CD14-positive monocyte (primary cell): Measurements from ENCODE around the gene POLR2L. TPM values are rescaled to one million over a fixed set of nuclear protein-coding genes. Genes with fewer than 3 reads are reported as not detected.
A peak's percentile ranks its signal among the peaks of the same experiment; 100 is the strongest.

ENCODE experiments used
- DNase-seq, 3 donors: peaks; one replicate each; pipeline ENCODE4 v3.0.0-alpha.2; 2011 to 2022
- H2AFZ ChIP-seq: 2 replicates; pipeline ENCODE4 v1.6.0; 2012; ENCODE audit warnings: mild to moderate bottlenecking, low read depth, low read length, inconsistent platforms; ENCODE audit not compliant: insufficient read depth, poor library complexity, severe bottlenecking
- H3K27ac ChIP-seq, 2 donors: 1 replicate in 1 of 2; 2 replicates in 1 of 2; pipeline ENCODE4 v1.5.1; 2012 to 2013; ENCODE audit warnings: low read length in 2 of 2, control low read depth in 1 of 2, inconsistent platforms in 1 of 2, low read depth in 1 of 2, mild to moderate bottlenecking in 1 of 2
- H3K27me3 ChIP-seq, 2 donors: one replicate each; pipeline versions ENCODE4 v1.6.0 to v1.6.1; 2011 to 2013; ENCODE audit warnings: low read length in 2 of 2; ENCODE audit not compliant: control insufficient read depth in 2 of 2, insufficient read depth in 2 of 2
- H3K36me3 ChIP-seq, 2 donors: replicated peaks in 1 of 2; 1 replicate in 1 of 2; 2 replicates in 1 of 2; pipeline versions ENCODE4 v1.5.1 to v1.6.1; 2012 to 2013; ENCODE audit warnings: low read length in 2 of 2, control low read depth in 1 of 2, inconsistent platforms in 1 of 2, mild to moderate bottlenecking in 1 of 2; ENCODE audit not compliant: insufficient read depth in 2 of 2, control insufficient read depth in 1 of 2
- H3K4me1 ChIP-seq, 2 donors: 1 replicate in 1 of 2; 2 replicates in 1 of 2; pipeline versions ENCODE4 v1.5.1 to v1.6.1; 2012 to 2013; ENCODE audit warnings: low read length in 2 of 2, control low read depth in 1 of 2, inconsistent platforms in 1 of 2, mild to moderate bottlenecking in 1 of 2, moderate library complexity in 1 of 2; ENCODE audit not compliant: insufficient read depth in 2 of 2, control insufficient read depth in 1 of 2
- H3K4me2 ChIP-seq: replicated peaks from 2 replicates; pipeline ENCODE3; 2012; ENCODE audit warnings: low read length, moderate library complexity, mild to moderate bottlenecking; ENCODE audit not compliant: poor library complexity, severe bottlenecking; ENCODE audit errors: extremely low read depth
- H3K4me3 ChIP-seq, 3 experiments: fragments of 200-600 bp in 1 of 3; sonication (generic) in 1 of 3; replicated peaks in 1 of 3; 1 replicate in 2 of 3; 2 replicates in 1 of 3; pipeline ENCODE4 v1.5.1; 2011 to 2013; ENCODE audit warnings: low read length in 3 of 3, mild to moderate bottlenecking in 3 of 3, control low read depth in 2 of 3, low read depth in 2 of 3, inconsistent platforms in 1 of 3, moderate library complexity in 1 of 3
- H3K79me2 ChIP-seq: 2 replicates; pipeline ENCODE4 v1.6.0; 2012; ENCODE audit warnings: mild to moderate bottlenecking, control low read depth, inconsistent platforms, low read length, moderate library complexity; ENCODE audit not compliant: insufficient read depth
- H3K9ac ChIP-seq: 2 replicates; pipeline ENCODE4 v1.6.0; 2017; ENCODE audit warnings: low read length, mild to moderate bottlenecking; ENCODE audit not compliant: insufficient read depth, poor library complexity, severe bottlenecking
- H3K9me3 ChIP-seq, 2 donors: replicated peaks in 1 of 2; 1 replicate in 1 of 2; 2 replicates in 1 of 2; pipeline versions ENCODE4 v1.5.1 to v1.6.1; 2012 to 2013; ENCODE audit warnings: low read length in 2 of 2, control low read depth in 1 of 2; ENCODE audit not compliant: control insufficient read depth in 1 of 2, insufficient read depth in 1 of 2
- H4K20me1 ChIP-seq: 2 replicates; pipeline ENCODE4 v1.6.0; 2012; ENCODE audit warnings: mild to moderate bottlenecking, low read length, control low read depth, moderate library complexity; ENCODE audit not compliant: insufficient read depth
- H3K27ac Mint-ChIP-seq, 7 donors: one replicate each; pipeline ENCODE4 v1.8.0; 2020; ENCODE audit warnings: mild to moderate bottlenecking in 7 of 7, mixed read lengths in 7 of 7, moderate library complexity in 6 of 7, inconsistent platforms in 2 of 7
- H3K27me3 Mint-ChIP-seq, 3 donors: one replicate each; pipeline ENCODE4 v1.8.0; 2021 to 2022; ENCODE audit warnings: low read depth in 3 of 3, mild to moderate bottlenecking in 3 of 3, mixed read lengths in 3 of 3, moderate library complexity in 3 of 3, inconsistent platforms in 1 of 3
- H3K36me3 Mint-ChIP-seq, 2 donors: one replicate each; pipeline ENCODE4 v1.8.0; 2020; ENCODE audit warnings: mixed read lengths in 2 of 2, inconsistent platforms in 1 of 2, mild to moderate bottlenecking in 1 of 2
- H3K4me1 Mint-ChIP-seq: one replicate; pipeline ENCODE4 v1.8.0; 2020; ENCODE audit warnings: mild to moderate bottlenecking, mixed read lengths
- H3K4me3 Mint-ChIP-seq, 2 donors: one replicate each; pipeline ENCODE4 v1.8.0; 2020; ENCODE audit warnings: mild to moderate bottlenecking in 2 of 2, mixed read lengths in 2 of 2, moderate library complexity in 1 of 2
- H3K9me3 Mint-ChIP-seq, 7 donors: one replicate each; pipeline ENCODE4 v1.8.0; 2020 to 2022; ENCODE audit warnings: mixed read lengths in 7 of 7, mild to moderate bottlenecking in 6 of 7, moderate library complexity in 6 of 7, inconsistent platforms in 2 of 7
- CTCF ChIP-seq: fragments of 200-600 bp; IDR thresholded peaks from one replicate; pipeline ENCODE4 v1.8.0; 2022; ENCODE audit warnings: antibody characterized with exemption, mild to moderate bottlenecking
- whole genome bisulfite sequencing: methylation state at CpG from one replicate; pipeline ENCODE4 v1.1.5; 2013; ENCODE audit warnings: missing lambda C conversion rate; ENCODE audit not compliant: insufficient coverage; 5-methylcytosine and 5-hydroxymethylcytosine counted together
- intact Hi-C, 2 donors: fragments of 100-400 bp; cut with micrococcal nuclease; formaldehyde crosslinking; loops; one replicate each; pipeline versions ENCODE4 v1.15.0 to v1.15.1; 2023
- polyA plus RNA-seq, 3 donors: library from polyadenylated mRNA; depleted of rRNA in 1 of 3; unstranded in 2 of 3; stranded (reverse) in 1 of 3; fragments of 300-500 nt in 2 of 3; fragments of >200 nt in 1 of 3; fragmentation: Illumina TruSeq in 2 of 3; gene quantifications; 1 replicate in 2 of 3; 2 replicates in 1 of 3; pipeline ENCODE4 v1.2.3, GENCODE V29; 2012 to 2021

The POLR2L gene
- polyA plus RNA-seq, 3 donors: 93.9 to 133 (median 110) TPM

DNA sequence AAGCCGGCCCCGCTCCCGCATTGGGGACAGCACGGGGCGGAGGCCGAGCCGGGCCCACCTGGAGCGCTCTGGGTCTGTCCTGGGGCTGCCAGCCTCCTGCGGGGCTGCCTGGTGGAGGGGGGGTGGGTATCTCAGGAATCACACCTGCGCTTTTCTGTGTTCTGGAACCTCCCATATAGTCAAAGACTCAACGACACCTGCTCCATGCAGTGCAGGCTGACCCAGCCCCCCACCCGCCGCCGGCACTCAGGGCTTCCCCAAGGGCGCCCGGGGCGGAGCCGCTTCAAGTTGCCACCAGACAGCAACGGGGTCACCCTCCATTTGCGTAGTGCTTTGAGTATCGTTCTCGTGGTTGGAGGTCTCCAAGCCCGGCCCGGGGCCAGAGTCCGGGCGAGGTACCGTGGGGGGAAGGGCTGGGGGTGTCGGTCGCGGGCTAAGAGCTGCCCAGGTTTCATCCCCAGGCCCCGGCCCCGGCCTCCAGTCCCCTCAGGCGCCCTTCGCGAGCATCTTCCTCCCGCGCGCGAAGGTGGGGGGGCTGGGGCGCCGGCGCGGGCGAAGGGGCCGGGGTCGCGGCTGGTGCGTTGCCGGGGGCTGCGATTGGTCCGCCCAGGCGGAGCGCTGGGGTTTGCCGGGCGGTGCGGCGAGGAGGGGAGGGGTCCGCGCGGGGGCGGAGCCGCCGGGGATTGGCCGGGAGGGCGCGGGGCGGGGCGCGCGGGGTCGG lies 6.9 kb upstream of the POLR2L start:
- Histone ChIP-seq H3K27ac (no peak overlapping the region), H2AFZ (peak overlapping the region; percentile 46), H3K9me3 (no peaks in the 10 kb centered on the region), H3K4me3 (peak overlapping the region in 2 of 3 experiments; percentile 20 to 68), H3K79me2 (no peaks in the 10 kb centered on the region), H3K36me3 (no peaks in the 10 kb centered on the region), H3K27me3 (peaks cover 6 to 24% of the 10 kb centered on the region in 2 donors), H4K20me1 (peaks cover 82% of the 10 kb centered on the region), H3K9ac (no peak overlapping the region), H3K4me1 (peaks cover 25 to 43% of the 10 kb centered on the region in 2 donors), H3K4me2 (peak overlapping the region; percentile 78)
- Mint-ChIP-seq H3K27ac (no peak overlapping the region), H3K27me3 (peaks cover 12 to 41% (median 26%) of the 10 kb centered on the region in 3 donors), H3K36me3 (peaks cover 2 to 6% of the 10 kb centered on the region in 2 donors), H3K9me3 (peaks cover 0 to 3% (median 0%) of the 10 kb centered on the region in 7 donors), H3K4me3 (peak overlapping the region; percentile 70 to 86), H3K4me1 (peaks cover 25% of the 10 kb centered on the region)
- intact Hi-C loops: loop anchor here (2.0 to 5.0 kb wide), 4 partner anchors 68 to 202 kb away; partner anchors contain the start of gene AP2A2 (in 1 of the 2)
- TF ChIP-seq CTCF: no peak
- under 1% methylated on average over 50 of the region's 71 CpGs for WGBS
- no peak for DNase-seq

DNA sequence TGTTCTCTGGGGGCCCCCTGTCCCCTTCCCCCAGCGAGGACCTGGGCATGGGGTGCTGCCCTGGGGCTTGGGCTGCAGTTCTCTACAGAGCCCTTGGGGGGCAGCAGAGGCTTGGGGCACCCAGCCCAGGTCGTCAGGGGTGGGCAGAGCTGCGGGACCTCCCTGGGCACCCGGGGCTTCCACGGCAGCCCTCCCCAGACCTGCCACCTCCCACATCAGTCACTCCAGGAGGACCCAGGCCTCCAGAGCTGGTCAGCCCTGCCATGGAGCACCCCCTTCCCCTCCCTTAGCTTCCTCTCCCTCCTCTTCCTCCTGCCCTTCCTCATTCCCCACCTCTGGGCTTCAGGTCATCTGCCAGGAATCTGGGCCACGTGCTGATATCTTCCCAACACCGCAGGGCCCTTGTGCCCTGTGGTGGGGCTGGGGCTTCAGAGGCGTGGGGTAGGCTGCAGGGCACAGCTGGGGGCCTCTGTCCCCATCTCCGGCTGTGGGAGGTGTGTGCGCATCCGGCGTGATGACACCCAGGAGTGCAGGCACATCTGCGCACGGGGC lies 6.1 kb upstream of the POLR2L start:
- H3K79me2 ChIP-seq: no peaks in the 10 kb centered on the region
- peak overlapping the region; percentile 49 to 86 for H3K4me3 Mint-ChIP-seq
- H3K4me1 ChIP-seq: peaks cover 33 to 51% of the 10 kb centered on the region in 2 donors
- H3K27me3 ChIP-seq: peaks cover 6 to 24% of the 10 kb centered on the region in 2 donors
- DNase-seq: peak; percentile 30 to 51 (median 47)
- H3K9ac ChIP-seq: no peak overlapping the region
- peak overlapping the region in 1 of 3 experiments; percentile 68 for H3K4me3 ChIP-seq
- peaks cover 2 to 6% of the 10 kb centered on the region in 2 donors for H3K36me3 Mint-ChIP-seq
- no peak overlapping the region for H3K27ac Mint-ChIP-seq
- peak overlapping the region; percentile 78 for H3K4me2 ChIP-seq
- 34% methylated on average over 13 of the region's 14 CpGs for WGBS
- H2AFZ ChIP-seq: no peak overlapping the region
- H4K20me1 ChIP-seq: peaks cover 74% of the 10 kb centered on the region
- intact Hi-C loops: loop anchor here (2.0 to 5.0 kb wide), 4 partner anchors 69 to 202 kb away; partner anchors contain the start of gene AP2A2 (in 1 of the 2)
- H3K36me3 ChIP-seq: no peaks in the 10 kb centered on the region
- H3K9me3 ChIP-seq: no peaks in the 10 kb centered on the region
- H3K9me3 Mint-ChIP-seq: peaks cover 0 to 3% (median 0%) of the 10 kb centered on the region in 7 donors
- no peak overlapping the region for H3K27ac ChIP-seq
- H3K27me3 Mint-ChIP-seq: peaks cover 12 to 45% (median 30%) of the 10 kb centered on the region in 3 donors
- H3K4me1 Mint-ChIP-seq: peaks cover 30% of the 10 kb centered on the region
- peak; percentile 97 for TF ChIP-seq CTCF
